OCI-LY1 (cell line): Measurements from ENCODE around the gene MYO3B.

Source experiments
- H2AFZ ChIP-seq: fragments of 200-600 bp; sonication (generic), shearing (Covaris generic); 2 replicates; pipeline ENCODE4 v1.6.0; 2014; ENCODE audit warnings: antibody characterized with exemption, mild to moderate bottlenecking, low read length
- H3F3A ChIP-seq: fragments of 200-600 bp; sonication (generic), shearing (Covaris generic); 2 replicates; pipeline ENCODE4 v1.6.0; 2014; ENCODE audit warnings: mild to moderate bottlenecking, antibody characterized with exemption, low read length, moderate library complexity; ENCODE audit not compliant: insufficient read depth
- H3K27ac ChIP-seq: fragments of 200-600 bp; sonication (generic); 2 replicates; pipeline ENCODE4 v1.5.1; 2014; ENCODE audit warnings: low read length, mixed run types, mild to moderate bottlenecking, low read depth; ENCODE audit not compliant: poor library complexity, severe bottlenecking
- H3K27me3 ChIP-seq: fragments of 200-600 bp; sonication (generic); 2 replicates; pipeline ENCODE4 v1.6.0; 2014; ENCODE audit warnings: antibody characterized with exemption, mild to moderate bottlenecking, low read length, moderate library complexity; ENCODE audit not compliant: insufficient read depth
- H3K36me3 ChIP-seq: fragments of 200-600 bp; sonication (generic); 2 replicates; pipeline ENCODE4 v1.6.1; 2014; ENCODE audit warnings: mild to moderate bottlenecking, antibody characterized with exemption, low read length, moderate library complexity, mixed read lengths; ENCODE audit not compliant: insufficient read depth
- H3K4me1 ChIP-seq: fragments of 200-600 bp; sonication (generic); 2 replicates; pipeline ENCODE4 v1.5.1; 2014; ENCODE audit warnings: mild to moderate bottlenecking, low read length, moderate library complexity; ENCODE audit not compliant: insufficient read depth, severe bottlenecking
- H3K4me2 ChIP-seq: fragments of 200-600 bp; sonication (generic), shearing (Covaris generic); 2 replicates; pipeline ENCODE4 v1.6.1; 2014; ENCODE audit warnings: low read length
- H3K4me3 ChIP-seq: fragments of 200-600 bp; sonication (generic); 2 replicates; pipeline ENCODE4 v1.5.1; 2014; ENCODE audit warnings: low read length, low read depth, mild to moderate bottlenecking, mixed read lengths; ENCODE audit not compliant: poor library complexity, severe bottlenecking
- H3K79me2 ChIP-seq: fragments of 200-600 bp; shearing (Covaris generic); 2 replicates; pipeline ENCODE4 v1.6.1; 2016; ENCODE audit warnings: mixed run types, low read length, mixed read lengths; ENCODE audit not compliant: insufficient read depth
- H3K9ac ChIP-seq: fragments of 200-600 bp; sonication (generic), shearing (Covaris generic); 2 replicates; pipeline ENCODE4 v1.6.1; 2014; ENCODE audit warnings: mild to moderate bottlenecking, low read length, mixed read lengths
- H3K9me2 ChIP-seq: fragments of 200-600 bp; sonication (generic), shearing (Covaris generic); 2 replicates; pipeline ENCODE4 v1.6.1; 2014; ENCODE audit warnings: low read depth, mild to moderate bottlenecking, low read length, mixed read lengths
- H3K9me3 ChIP-seq: fragments of 200-600 bp; shearing (Covaris generic); 2 replicates; pipeline ENCODE4 v1.6.1; 2014; ENCODE audit warnings: low read length, mixed read lengths
- H4K20me1 ChIP-seq: fragments of 200-600 bp; sonication (generic), shearing (Covaris generic); 2 replicates; pipeline ENCODE4 v1.6.0; 2016; ENCODE audit warnings: mild to moderate bottlenecking, low read length; ENCODE audit not compliant: insufficient read depth
- CTCF ChIP-seq: fragments of 200-600 bp; sonication (generic), shearing (Covaris generic); IDR thresholded peaks from 2 replicates; pipeline ENCODE4 v1.5.1; 2017; ENCODE audit warnings: mild to moderate bottlenecking, antibody characterized with exemption, low read length, moderate library complexity, mixed read lengths
- EZH2 ChIP-seq: fragments of 200-600 bp; sonication (generic), shearing (Covaris generic); IDR thresholded peaks from 2 replicates; pipeline ENCODE4 v1.8.0; 2017; ENCODE audit warnings: borderline replicate concordance, mixed run types, mild to moderate bottlenecking, antibody characterized with exemption, low read length, moderate library complexity, mixed read lengths

Gene MYO3B

GRCh38 chr2:170335351-170335750 is 157.4 kb downstream of the MYO3B start:
- H3K36me3 ChIP-seq: no peaks in the 10 kb centered on the region
- no peaks in the 10 kb centered on the region for H3F3A ChIP-seq
- no peak overlapping the region for H3K4me3 ChIP-seq
- peaks cover 15% of the 10 kb centered on the region for H3K4me1 ChIP-seq
- no peaks in the 10 kb centered on the region for H3K79me2 ChIP-seq
- H2AFZ ChIP-seq: no peak overlapping the region
- no peak overlapping the region for H3K4me2 ChIP-seq
- no peak overlapping the region for H3K27ac ChIP-seq
- TF ChIP-seq EZH2: no peak
- TF ChIP-seq CTCF: no peak
- H3K9ac ChIP-seq: no peak overlapping the region
- no peaks in the 10 kb centered on the region for H4K20me1 ChIP-seq
- no peaks in the 10 kb centered on the region for H3K9me2 ChIP-seq
- H3K9me3 ChIP-seq: no peaks in the 10 kb centered on the region
- no peaks in the 10 kb centered on the region for H3K27me3 ChIP-seq

- Histone ChIP-seq H3K27me3 (no peaks in the 10 kb centered on the region), H4K20me1 (no peaks in the 10 kb centered on the region), H3K27ac (no peak overlapping the region), H3K4me2 (no peak overlapping the region), H3K9ac (no peak overlapping the region), H3F3A (no peaks in the 10 kb centered on the region), H3K36me3 (no peaks in the 10 kb centered on the region), H3K4me3 (no peak overlapping the region), H3K79me2 (no peaks in the 10 kb centered on the region), H3K4me1 (peaks cover 26% of the 10 kb centered on the region), H3K9me2 (no peaks in the 10 kb centered on the region), H2AFZ (no peak overlapping the region), H3K9me3 (no peaks in the 10 kb centered on the region)
- TF ChIP-seq CTCF (no peak), EZH2 (no peak)
Measured at GRCh38 chr2:170336408-170336807, 158.5 kb downstream of the MYO3B start.

- Histone ChIP-seq H3K9ac (no peak overlapping the region), H3K4me3 (no peak overlapping the region), H3K9me3 (no peaks in the 10 kb centered on the region), H3K4me2 (no peak overlapping the region), H3F3A (no peaks in the 10 kb centered on the region), H3K36me3 (no peaks in the 10 kb centered on the region), H3K9me2 (no peaks in the 10 kb centered on the region), H2AFZ (no peak overlapping the region), H3K27ac (no peak overlapping the region), H3K4me1 (peaks cover 31% of the 10 kb centered on the region), H3K27me3 (no peaks in the 10 kb centered on the region), H4K20me1 (no peaks in the 10 kb centered on the region), H3K79me2 (no peaks in the 10 kb centered on the region)
- TF ChIP-seq CTCF: no peak
- no peak for TF ChIP-seq EZH2
Measured at GRCh38 chr2:170336916-170337315, 159.0 kb downstream of the MYO3B start.
